ENCODE measurements around the gene TMEM151A. TPM values are rescaled to one million over a fixed set of nuclear protein-coding genes. Genes with fewer than 3 reads are reported as not detected.
A peak's percentile ranks its signal among the peaks of the same experiment; 100 is the strongest.

Gene TMEM151A
- total RNA-seq, 1 donor from 2014 or later, result not detected

DNA sequence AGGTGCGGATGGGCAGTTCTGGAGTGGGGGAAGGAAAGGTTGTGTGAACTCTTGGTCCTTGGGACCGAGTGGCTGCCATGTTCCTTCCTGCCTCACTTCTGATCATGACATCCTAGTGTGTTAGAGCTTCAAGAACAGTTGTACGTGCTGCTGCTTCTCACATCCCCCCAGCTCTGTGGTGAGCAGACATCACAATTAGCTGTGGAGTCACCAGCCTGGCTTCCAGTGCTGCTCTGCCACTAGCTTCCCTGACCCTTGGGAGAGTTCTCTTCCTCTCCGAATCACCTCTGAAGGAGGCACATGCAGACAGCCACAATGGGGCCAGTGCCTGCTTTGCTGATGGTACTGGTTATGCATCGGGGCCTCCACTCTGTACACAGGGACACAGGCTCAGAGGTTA lies 29.5 kb upstream of the TMEM151A start:
- no peak for DNase-seq (ENCODE audit: low spot score)
- Mint-ChIP-seq H3K36me3 (ENCODE audit: low read depth) (peaks cover 50% of the 10 kb centered on the region), H3K27me3 (ENCODE audit: low read depth) (no peaks in the 10 kb centered on the region), H3K4me1 (ENCODE audit: low read depth) (peaks cover 14% of the 10 kb centered on the region), H3K4me3 (ENCODE audit: low read depth) (no peak overlapping the region), H3K27ac (no peak overlapping the region), H3K9me3 (no peaks in the 10 kb centered on the region)
- intact Hi-C loops (cut with micrococcal nuclease), result no loop called here

DNA sequence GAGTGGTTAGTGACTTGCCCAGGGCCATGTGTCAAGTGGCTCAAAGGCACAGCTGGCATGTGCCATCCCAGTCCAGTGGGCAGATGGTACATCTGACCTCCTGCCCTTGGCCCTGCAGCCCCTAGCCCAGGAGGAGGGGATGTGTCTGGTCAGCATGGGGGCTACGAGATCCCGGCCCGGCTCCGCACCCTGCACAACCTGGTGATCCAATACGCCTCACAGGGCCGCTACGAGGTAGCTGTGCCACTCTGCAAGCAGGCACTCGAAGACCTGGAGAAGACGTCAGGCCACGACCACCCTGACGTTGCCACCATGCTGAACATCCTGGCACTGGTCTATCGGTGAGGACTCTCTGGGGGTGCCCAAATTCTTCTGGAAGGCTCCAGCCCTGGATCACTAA lies 29.0 kb upstream of the TMEM151A start:
- Mint-ChIP-seq H3K9me3 (no peaks in the 10 kb centered on the region), H3K27ac (no peak overlapping the region), H3K4me1 (ENCODE audit: low read depth) (peaks cover 15% of the 10 kb centered on the region), H3K27me3 (ENCODE audit: low read depth) (no peaks in the 10 kb centered on the region), H3K36me3 (ENCODE audit: low read depth) (peaks cover 52% of the 10 kb centered on the region), H3K4me3 (ENCODE audit: low read depth) (no peak overlapping the region)
- intact Hi-C loops (cut with micrococcal nuclease), result no loop called here
- no peak for DNase-seq (ENCODE audit: low spot score)

DNA sequence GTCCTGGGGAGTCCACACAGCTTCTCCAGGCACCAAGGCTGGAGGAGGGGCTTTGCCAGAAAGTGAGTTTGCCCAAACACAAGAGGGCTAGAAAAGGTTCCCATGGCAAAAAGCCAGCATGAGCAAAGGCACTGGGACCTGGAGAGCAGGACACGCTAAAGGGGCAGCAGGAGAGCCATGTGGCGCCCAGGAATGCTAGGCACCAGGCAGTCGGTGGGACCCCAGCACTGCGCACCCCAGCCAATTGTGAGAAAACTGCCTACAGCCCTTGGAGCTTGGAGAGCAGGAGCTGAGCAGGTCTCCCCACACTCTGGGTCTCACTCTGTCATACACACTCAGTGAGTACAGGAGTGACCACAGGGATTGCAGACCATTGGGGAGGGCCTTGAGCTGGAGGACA lies 28.5 kb upstream of the TMEM151A start:
- peaks cover 18% of the 10 kb centered on the region for H3K4me1 Mint-ChIP-seq (ENCODE audit: low read depth)
- no peak overlapping the region for H3K4me3 Mint-ChIP-seq (ENCODE audit: low read depth)
- no peak overlapping the region for H3K27ac Mint-ChIP-seq
- peaks cover 52% of the 10 kb centered on the region for H3K36me3 Mint-ChIP-seq (ENCODE audit: low read depth)
- H3K9me3 Mint-ChIP-seq, result no peaks in the 10 kb centered on the region
- no peaks in the 10 kb centered on the region for H3K27me3 Mint-ChIP-seq (ENCODE audit: low read depth)
- intact Hi-C loops (cut with micrococcal nuclease), result no loop called here
- DNase-seq (ENCODE audit: low spot score), result no peak

DNA sequence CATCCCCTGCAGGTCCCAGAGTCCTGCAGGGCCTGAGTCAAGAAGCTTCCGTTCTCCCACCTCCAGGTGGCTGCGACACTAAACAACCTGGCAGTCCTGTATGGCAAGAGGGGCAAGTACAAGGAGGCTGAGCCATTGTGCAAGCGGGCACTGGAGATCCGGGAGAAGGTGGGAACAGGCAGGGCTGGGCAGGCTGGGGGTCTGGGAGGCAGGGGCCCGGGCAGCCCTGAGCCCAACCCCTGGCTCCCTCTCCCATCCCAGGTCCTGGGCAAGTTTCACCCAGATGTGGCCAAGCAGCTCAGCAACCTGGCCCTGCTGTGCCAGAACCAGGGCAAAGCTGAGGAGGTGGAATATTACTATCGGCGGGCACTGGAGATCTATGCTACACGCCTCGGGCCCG lies 27.9 kb upstream of the TMEM151A start:
- intact Hi-C loops (cut with micrococcal nuclease), result no loop called here
- no peak overlapping the region for H3K4me3 Mint-ChIP-seq (ENCODE audit: low read depth)
- H3K27ac Mint-ChIP-seq, result no peak overlapping the region
- H3K4me1 Mint-ChIP-seq (ENCODE audit: low read depth), result peaks cover 19% of the 10 kb centered on the region
- no peak for DNase-seq (ENCODE audit: low spot score)
- no peaks in the 10 kb centered on the region for H3K9me3 Mint-ChIP-seq
- H3K27me3 Mint-ChIP-seq (ENCODE audit: low read depth), result no peaks in the 10 kb centered on the region
- peaks cover 47% of the 10 kb centered on the region for H3K36me3 Mint-ChIP-seq (ENCODE audit: low read depth)

DNA sequence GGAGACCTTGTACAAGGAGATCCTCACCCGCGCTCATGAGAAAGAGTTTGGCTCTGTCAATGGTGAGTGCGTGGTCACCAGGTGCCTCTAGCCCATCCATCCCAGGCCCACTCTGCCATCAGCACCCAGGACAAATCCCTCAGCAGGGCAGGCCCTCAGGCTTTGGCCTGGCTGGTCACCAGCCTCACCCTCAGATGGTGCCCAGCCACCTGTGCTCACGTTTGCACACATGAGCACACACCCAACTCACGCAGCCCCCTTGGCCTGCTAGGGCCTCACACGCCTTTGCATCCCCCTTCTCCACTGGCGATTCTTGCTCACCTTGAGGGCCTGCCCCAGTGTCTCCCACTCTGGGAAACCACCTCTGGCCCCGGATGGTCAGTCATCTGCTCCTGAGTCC lies 27.3 kb upstream of the TMEM151A start:
- H3K27me3 Mint-ChIP-seq (ENCODE audit: low read depth), result no peaks in the 10 kb centered on the region
- DNase-seq (ENCODE audit: low spot score), result no peak
- intact Hi-C loops (cut with micrococcal nuclease), result no loop called here
- peaks cover 43% of the 10 kb centered on the region for H3K36me3 Mint-ChIP-seq (ENCODE audit: low read depth)
- H3K4me3 Mint-ChIP-seq (ENCODE audit: low read depth), result no peak overlapping the region
- no peaks in the 10 kb centered on the region for H3K9me3 Mint-ChIP-seq
- peaks cover 16% of the 10 kb centered on the region for H3K4me1 Mint-ChIP-seq (ENCODE audit: low read depth)
- H3K27ac Mint-ChIP-seq, result no peak overlapping the region

DNA sequence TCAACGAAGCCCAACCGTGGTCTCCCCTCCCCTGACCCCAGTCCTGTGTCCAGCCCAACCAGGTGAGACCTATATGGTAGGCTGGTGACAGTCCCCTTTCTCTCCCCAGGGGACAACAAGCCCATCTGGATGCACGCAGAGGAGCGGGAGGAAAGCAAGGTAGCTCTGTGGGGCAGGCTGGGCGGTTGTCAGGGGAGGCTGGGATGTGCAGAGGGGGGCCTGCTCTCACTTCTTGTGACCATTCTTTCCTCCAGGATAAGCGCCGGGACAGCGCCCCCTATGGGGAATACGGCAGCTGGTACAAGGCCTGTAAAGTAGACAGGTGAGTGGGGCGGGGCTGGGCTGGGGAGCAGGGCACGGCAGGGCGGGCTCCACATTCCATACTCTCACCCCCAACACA lies 26.8 kb upstream of the TMEM151A start:
- Mint-ChIP-seq H3K36me3 (ENCODE audit: low read depth) (peaks cover 40% of the 10 kb centered on the region), H3K27me3 (ENCODE audit: low read depth) (no peaks in the 10 kb centered on the region), H3K9me3 (no peaks in the 10 kb centered on the region), H3K4me1 (ENCODE audit: low read depth) (peaks cover 17% of the 10 kb centered on the region), H3K27ac (no peak overlapping the region), H3K4me3 (ENCODE audit: low read depth) (no peak overlapping the region)
- intact Hi-C loops (cut with micrococcal nuclease), result loop anchor here (5.0 kb wide), 1 partner anchor 213 kb away; the partner anchor contains the start of gene SF3B2
- DNase-seq (ENCODE audit: low spot score), result peak; percentile 29

DNA sequence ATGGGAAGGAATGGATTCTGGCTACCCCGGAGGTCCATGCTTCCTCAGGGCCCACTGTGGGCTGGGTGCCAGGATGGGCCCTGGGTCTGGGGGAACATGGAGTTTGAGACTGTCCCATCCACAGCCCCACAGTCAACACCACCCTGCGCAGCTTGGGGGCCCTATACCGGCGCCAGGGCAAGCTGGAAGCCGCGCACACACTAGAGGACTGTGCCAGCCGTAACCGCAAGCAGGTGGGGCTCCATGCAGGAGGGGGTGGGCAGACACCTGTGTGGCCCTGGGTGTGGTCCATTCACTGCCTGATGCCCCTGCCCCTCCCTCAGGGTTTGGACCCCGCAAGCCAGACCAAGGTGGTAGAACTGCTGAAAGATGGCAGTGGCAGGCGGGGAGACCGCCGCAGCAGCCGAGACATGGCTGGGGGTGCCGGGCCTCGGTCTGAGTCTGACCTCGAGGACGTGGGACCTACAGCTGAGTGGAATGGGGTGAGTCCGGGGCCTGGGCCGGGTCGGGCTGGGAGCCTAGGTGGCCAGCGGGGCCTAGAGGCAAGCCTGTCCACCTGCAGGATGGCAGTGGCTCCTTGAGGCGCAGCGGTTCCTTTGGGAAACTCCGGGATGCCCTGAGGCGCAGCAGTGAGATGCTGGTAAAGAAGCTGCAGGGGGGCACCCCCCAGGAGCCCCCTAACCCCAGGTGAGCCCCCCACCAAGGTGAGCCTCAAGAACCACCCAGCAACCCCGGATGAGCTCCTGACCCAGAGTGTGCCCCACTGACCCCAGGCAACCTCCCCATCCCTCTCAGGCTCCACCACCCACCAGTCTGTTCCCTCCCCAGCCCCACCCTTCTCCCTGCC lies 25.9 kb upstream of the TMEM151A start:
- peaks cover 22% of the 10 kb centered on the region for H3K4me1 Mint-ChIP-seq (ENCODE audit: low read depth)
- no peak for DNase-seq (ENCODE audit: low spot score)
- no peaks in the 10 kb centered on the region for H3K27me3 Mint-ChIP-seq (ENCODE audit: low read depth)
- intact Hi-C loops (cut with micrococcal nuclease), result loop anchor here (2.0 to 5.0 kb wide), 2 partner anchors 47 to 213 kb away; partner anchors contain the start of gene SF3B2
- no peak overlapping the region for H3K27ac Mint-ChIP-seq
- H3K9me3 Mint-ChIP-seq, result no peaks in the 10 kb centered on the region
- H3K4me3 Mint-ChIP-seq (ENCODE audit: low read depth), result no peak overlapping the region
- peaks cover 42% of the 10 kb centered on the region for H3K36me3 Mint-ChIP-seq (ENCODE audit: low read depth)

DNA sequence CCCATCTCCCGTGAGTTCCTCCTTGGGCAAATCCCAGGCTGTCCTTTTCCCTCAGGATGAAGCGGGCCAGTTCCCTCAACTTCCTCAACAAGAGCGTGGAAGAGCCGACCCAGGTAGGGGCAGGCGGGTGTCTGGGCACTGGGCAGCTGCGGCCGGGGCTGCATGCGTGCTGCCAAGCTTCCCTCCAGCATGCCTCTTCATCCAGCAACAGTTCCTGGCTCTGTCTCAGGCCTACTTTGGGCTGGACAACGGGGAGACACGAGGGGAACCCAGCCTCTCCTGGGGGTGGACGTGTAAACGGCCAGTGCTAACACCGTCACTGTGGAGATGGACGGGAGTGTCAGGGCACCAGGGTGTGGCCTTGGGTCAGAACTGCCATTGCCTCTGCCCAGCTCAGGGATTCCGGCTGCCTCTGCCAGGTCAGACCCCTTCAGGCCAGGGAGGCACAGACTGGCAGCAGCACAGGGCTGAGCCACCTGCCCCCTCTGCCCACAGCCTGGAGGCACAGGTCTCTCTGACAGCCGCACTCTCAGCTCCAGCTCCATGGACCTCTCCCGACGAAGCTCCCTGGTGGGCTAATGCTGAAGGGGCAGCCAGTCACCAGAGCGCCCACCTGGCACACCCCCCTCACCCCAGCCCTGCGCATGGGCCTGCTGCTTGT lies 25.2 kb upstream of the TMEM151A start:
- H3K27ac Mint-ChIP-seq, result no peak overlapping the region
- H3K36me3 Mint-ChIP-seq (ENCODE audit: low read depth), result peaks cover 37% of the 10 kb centered on the region
- no peaks in the 10 kb centered on the region for H3K27me3 Mint-ChIP-seq (ENCODE audit: low read depth)
- peak overlapping the region; percentile 78 for H3K4me3 Mint-ChIP-seq (ENCODE audit: low read depth)
- no peak for DNase-seq (ENCODE audit: low spot score)
- peaks cover 24% of the 10 kb centered on the region for H3K4me1 Mint-ChIP-seq (ENCODE audit: low read depth)
- H3K9me3 Mint-ChIP-seq, result no peaks in the 10 kb centered on the region
- intact Hi-C loops (cut with micrococcal nuclease), result loop anchor here (2.0 to 5.0 kb wide), 2 partner anchors 46 to 214 kb away; partner anchors contain the start of gene SF3B2

DNA sequence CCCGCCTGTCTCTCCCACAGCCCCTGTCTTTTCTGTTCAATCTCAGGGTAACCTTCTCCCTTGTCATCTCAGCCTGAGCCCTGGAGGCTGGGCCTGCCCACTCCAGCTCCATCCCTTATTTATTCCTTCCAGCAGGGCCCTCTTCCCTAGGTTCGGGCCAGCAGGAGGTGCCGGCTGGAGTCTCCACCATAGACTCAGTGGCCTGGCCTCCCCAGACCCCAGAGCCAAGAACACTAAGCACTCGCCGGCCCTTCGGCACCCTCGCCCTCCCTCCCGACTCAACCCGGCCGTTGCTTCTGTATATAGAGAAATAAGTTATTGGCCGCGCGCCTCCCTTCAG lies 24.7 kb upstream of the TMEM151A start:
- Mint-ChIP-seq H3K27me3 (ENCODE audit: low read depth) (no peaks in the 10 kb centered on the region), H3K4me3 (ENCODE audit: low read depth) (peak overlapping the region; percentile 78), H3K4me1 (ENCODE audit: low read depth) (peaks cover 24% of the 10 kb centered on the region), H3K9me3 (no peaks in the 10 kb centered on the region), H3K36me3 (ENCODE audit: low read depth) (peaks cover 39% of the 10 kb centered on the region), H3K27ac (peak overlapping the region; percentile 78)
- no peak for DNase-seq (ENCODE audit: low spot score)
- intact Hi-C loops (cut with micrococcal nuclease), result loop anchor here (2.0 to 5.0 kb wide), 2 partner anchors 46 to 215 kb away; partner anchors contain the start of gene SF3B2

DNA sequence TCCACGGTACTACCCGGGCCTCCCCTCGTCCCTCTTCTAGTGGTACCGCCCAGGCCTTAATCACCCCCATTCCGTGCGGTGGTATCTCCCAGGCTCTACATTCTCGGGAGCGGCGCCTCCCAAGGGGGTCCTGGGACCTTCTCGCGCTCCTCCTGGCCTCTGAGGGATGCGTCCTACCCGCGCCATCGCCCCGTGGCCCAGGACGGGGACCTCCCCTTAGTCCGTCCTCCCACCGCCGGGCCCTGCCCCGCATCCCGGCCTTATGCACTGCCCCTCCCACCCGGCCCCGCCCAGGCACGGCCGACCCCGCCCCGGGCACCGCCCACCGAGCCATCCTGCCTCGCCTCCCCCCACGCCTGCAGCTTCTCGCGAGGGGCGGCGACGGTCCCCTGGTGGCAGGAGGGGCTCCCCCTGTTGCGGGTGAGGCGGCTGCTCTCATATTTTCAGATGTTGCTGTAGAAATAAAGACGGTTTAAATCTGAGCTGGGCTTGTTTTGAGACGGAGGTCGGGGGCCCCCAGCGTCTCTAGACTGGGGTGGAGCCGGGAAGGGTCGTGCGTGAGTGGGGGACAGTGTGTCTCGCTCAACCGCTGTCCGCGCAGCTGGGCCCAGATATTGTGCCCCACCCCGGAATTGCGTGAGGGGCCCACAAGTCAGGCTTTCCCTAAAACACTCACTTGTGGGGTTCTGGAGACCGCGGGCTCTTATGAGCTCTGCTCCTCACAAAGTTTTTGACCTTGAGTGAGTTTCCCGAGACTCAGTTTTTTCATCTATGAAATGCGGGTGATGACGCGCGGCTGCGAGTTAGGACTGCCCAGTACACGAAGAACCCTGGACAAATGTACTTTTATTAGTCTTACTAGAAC lies 24.1 kb upstream of the TMEM151A start:
- intact Hi-C loops (cut with micrococcal nuclease), result loop anchor here (1.0 to 5.0 kb wide), 4 partner anchors 22 to 652 kb away; partner anchors contain the start of genes PCNX3, SF3B2 and YIF1A
- H3K27me3 Mint-ChIP-seq (ENCODE audit: low read depth), result no peaks in the 10 kb centered on the region
- peak overlapping the region; percentile 84 for H3K27ac Mint-ChIP-seq
- peaks cover 45% of the 10 kb centered on the region for H3K36me3 Mint-ChIP-seq (ENCODE audit: low read depth)
- peaks cover 24% of the 10 kb centered on the region for H3K4me1 Mint-ChIP-seq (ENCODE audit: low read depth)
- H3K9me3 Mint-ChIP-seq, result no peaks in the 10 kb centered on the region
- peak overlapping the region; percentile 91 for H3K4me3 Mint-ChIP-seq (ENCODE audit: low read depth)
- peak; percentile 77 for DNase-seq (ENCODE audit: low spot score)

DNA sequence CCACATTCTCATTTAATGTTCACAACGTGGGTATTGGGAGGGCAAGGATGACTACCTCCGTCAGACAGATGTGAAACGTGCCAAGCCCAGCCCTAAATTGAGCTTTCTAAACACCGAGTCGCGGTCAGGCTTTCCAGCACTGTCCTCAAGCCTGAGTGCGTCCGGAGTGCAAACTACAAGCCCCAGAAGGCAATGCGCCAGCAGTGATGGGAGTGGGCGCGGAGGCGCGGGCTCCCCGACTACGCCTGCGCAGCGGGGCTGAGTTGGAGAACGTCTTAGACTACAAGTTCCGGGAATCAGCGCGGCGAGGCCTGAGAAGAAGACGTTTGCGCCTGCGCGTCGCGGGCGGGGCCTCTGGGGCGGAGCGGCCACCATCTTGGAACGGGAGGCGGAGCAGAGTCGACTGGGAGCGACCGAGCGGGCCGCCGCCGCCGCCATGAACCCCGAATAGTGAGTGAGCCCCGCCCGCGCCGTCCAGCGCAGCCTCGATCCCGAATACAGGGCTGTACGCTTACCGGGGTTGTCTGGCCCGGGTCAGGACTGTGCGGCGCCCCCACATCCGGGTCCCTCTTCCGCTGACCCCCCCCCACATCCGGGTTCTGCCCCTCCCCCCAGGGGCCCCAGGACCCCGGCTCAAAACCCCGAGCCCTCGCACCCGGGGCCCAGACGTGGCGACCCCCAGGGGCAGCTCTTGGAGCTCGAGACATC lies 23.3 kb upstream of the TMEM151A start, which contains the start of gene RAB1B:
TSS of gene RAB1B (plus strand) at position 396 of the 708 bp plus-strand sequence. CDS start at position 437, 41 bp downstream.
- no peaks in the 10 kb centered on the region for H3K27me3 Mint-ChIP-seq (ENCODE audit: low read depth)
- peaks cover 24% of the 10 kb centered on the region for H3K4me1 Mint-ChIP-seq (ENCODE audit: low read depth)
- H3K36me3 Mint-ChIP-seq (ENCODE audit: low read depth), result peaks cover 49% of the 10 kb centered on the region
- H3K27ac Mint-ChIP-seq, result peak within 1 kb of the TSS; percentile 84
- H3K9me3 Mint-ChIP-seq, result no peaks in the 10 kb centered on the region
- peak; percentile 100 for DNase-seq (ENCODE audit: low spot score)
- intact Hi-C loops (cut with micrococcal nuclease), result loop anchor here (1.0 to 5.0 kb wide), 3 partner anchors 21 to 653 kb away; partner anchors contain the start of genes PCNX3, SF3B2 and YIF1A
- H3K4me3 Mint-ChIP-seq (ENCODE audit: low read depth), result peak within 1 kb of the TSS; percentile 91

Data from activated T-helper 2 cell treated with anti-CD3 and anti-CD28 coated beads, Interferon-gamma antibody, Interleukin-2, Interleukin-4, amounts not matched to agents 10 μg/mL and 5 μg/mL and 100 μg/mL, durations not matched to agents 14 hours and 24 hours and 36 hours (primary cell).